Thyroid gland (tissue), 4 donors: ENCODE data around the gene ZNF618.

Experiments used
- POLR2A ChIP-seq, 2 donors: fragments of 450-650 bp; IDR thresholded peaks; one replicate each; pipeline ENCODE4 v1.6.1; 2017; ENCODE audit warnings: antibody characterized with exemption in 2 of 2, mild to moderate bottlenecking in 2 of 2, moderate library complexity in 1 of 2
- TF ChIP-seq, protein P1 (sequence below), 6 experiments: fragments of 200-600 bp in 3 of 6; fragments of 450-650 bp in 3 of 6; sonication (generic) in 3 of 6; IDR thresholded peaks; one replicate each; pipeline ENCODE4 v1.5.1; 2016 to 2019; ENCODE audit warnings: antibody characterized with exemption in 6 of 6, mild to moderate bottlenecking in 2 of 6, inconsistent platforms in 1 of 6, moderate library complexity in 1 of 6

DNA sequence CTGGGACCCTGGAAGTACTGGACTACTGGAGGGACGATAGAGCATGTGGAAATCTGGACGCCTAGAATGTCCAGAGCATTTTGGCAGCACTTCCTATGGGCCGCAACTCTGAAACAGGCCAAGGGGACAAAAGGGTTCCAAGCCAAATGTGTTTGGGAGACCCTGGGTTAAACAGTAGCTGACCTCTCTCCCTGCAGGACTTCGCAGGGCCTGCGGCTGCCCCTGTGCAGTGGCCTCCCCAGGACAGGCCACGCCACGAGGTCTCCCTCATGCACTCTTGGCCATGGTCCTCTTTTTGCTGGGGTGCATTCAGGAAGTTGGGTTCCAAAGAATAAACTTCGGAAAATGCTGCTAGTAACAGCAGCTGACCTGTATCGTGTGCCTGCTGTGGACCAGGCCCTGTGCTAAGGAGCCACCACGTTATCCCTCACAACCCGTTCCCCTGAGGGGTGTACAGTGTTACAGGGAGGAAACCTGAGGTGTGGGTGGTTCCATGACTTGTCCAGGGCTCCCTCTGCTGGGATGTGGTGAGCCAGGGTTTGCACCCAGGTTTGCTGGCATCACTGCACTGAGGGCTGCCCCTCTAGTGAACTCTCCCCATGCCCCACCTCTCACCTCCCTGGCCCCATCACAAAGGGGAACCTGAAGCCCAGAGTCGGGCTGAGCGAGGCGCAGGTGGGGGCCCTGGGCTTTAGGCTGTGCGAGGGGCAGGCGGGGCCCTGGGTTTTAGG lies 122.6 kb downstream of the ZNF618 start:
- TF ChIP-seq POLR2A (IDR thresholded peaks at IDR 0.05) = no peak
- TF ChIP-seq, protein P1, sequence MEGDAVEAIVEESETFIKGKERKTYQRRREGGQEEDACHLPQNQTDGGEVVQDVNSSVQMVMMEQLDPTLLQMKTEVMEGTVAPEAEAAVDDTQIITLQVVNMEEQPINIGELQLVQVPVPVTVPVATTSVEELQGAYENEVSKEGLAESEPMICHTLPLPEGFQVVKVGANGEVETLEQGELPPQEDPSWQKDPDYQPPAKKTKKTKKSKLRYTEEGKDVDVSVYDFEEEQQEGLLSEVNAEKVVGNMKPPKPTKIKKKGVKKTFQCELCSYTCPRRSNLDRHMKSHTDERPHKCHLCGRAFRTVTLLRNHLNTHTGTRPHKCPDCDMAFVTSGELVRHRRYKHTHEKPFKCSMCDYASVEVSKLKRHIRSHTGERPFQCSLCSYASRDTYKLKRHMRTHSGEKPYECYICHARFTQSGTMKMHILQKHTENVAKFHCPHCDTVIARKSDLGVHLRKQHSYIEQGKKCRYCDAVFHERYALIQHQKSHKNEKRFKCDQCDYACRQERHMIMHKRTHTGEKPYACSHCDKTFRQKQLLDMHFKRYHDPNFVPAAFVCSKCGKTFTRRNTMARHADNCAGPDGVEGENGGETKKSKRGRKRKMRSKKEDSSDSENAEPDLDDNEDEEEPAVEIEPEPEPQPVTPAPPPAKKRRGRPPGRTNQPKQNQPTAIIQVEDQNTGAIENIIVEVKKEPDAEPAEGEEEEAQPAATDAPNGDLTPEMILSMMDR (IDR thresholded peaks at IDR 0.05) = no peak
